Muscle of leg (tissue), 11 donors: ENCODE results near the gene WFDC5. TPM values are rescaled to one million over a fixed set of nuclear protein-coding genes. Genes with fewer than 3 reads are reported as not detected.

Source experiments
- DNase-seq: peaks from one replicate; pipeline ENCODE4 v3.0.0; 2013
- H3K27ac ChIP-seq: one replicate; pipeline ENCODE4 v1.5.1; 2013; ENCODE audit warnings: mild to moderate bottlenecking, low read length, control low read depth
- H3K27me3 ChIP-seq: one replicate; pipeline ENCODE4 v1.6.1; 2013; ENCODE audit warnings: low read length; ENCODE audit not compliant: control insufficient read depth, insufficient read depth
- H3K36me3 ChIP-seq: one replicate; pipeline ENCODE4 v1.6.1; 2013; ENCODE audit warnings: low read length; ENCODE audit not compliant: control insufficient read depth, insufficient read depth
- H3K4me1 ChIP-seq: one replicate; pipeline ENCODE4 v1.6.1; 2013; ENCODE audit warnings: low read length; ENCODE audit not compliant: control insufficient read depth, insufficient read depth
- H3K4me3 ChIP-seq: one replicate; pipeline ENCODE4 v1.5.1; 2013; ENCODE audit warnings: low read length, control low read depth
- H3K9me3 ChIP-seq: replicated peaks from 2 replicates; pipeline ENCODE4 v1.6.1; 2013; ENCODE audit warnings: low read depth, low read length; ENCODE audit not compliant: control insufficient read depth
- WGBS: methylation state at CpG from one replicate; pipeline ENCODE4 v1.1.5; 2013; ENCODE audit warnings: missing lambda C conversion rate; ENCODE audit not compliant: insufficient coverage; 5-methylcytosine and 5-hydroxymethylcytosine counted together
- polyA plus RNA-seq, 8 donors: library from polyadenylated mRNA; unstranded; fragments of 120-200 nt; gene quantifications; one replicate each; pipeline versions ENCODE4 v1.2.1 to v1.2.3, GENCODE V29; 2013; ENCODE audit warnings: inconsistent platforms in 1 of 8, low replicate concordance in 1 of 8; ENCODE audit not compliant: insufficient read length in 8 of 8, insufficient read depth in 1 of 8
- total RNA-seq: library from RNA; stranded (reverse); fragments of 120-200 nt; gene quantifications from one replicate; pipeline ENCODE4 v1.2.4, GENCODE V29; 2013

The WFDC5 gene
- total and polyA plus RNA-seq, 9 donors: 0.32 TPM; not detected in 8

GRCh38 chr20:45103072-45103471 is 11.9 kb downstream of the WFDC5 start:
- peaks cover 51% of the 10 kb centered on the region for H3K27me3 ChIP-seq
- WGBS: 71% methylated on average over 1 of the region's 2 CpGs
- no peak overlapping the region for H3K27ac ChIP-seq
- H3K4me3 ChIP-seq: no peak overlapping the region
- H3K9me3 ChIP-seq: no peaks in the 10 kb centered on the region
- no peaks in the 10 kb centered on the region for H3K36me3 ChIP-seq
- no peak for DNase-seq
- no peaks in the 10 kb centered on the region for H3K4me1 ChIP-seq

DNA sequence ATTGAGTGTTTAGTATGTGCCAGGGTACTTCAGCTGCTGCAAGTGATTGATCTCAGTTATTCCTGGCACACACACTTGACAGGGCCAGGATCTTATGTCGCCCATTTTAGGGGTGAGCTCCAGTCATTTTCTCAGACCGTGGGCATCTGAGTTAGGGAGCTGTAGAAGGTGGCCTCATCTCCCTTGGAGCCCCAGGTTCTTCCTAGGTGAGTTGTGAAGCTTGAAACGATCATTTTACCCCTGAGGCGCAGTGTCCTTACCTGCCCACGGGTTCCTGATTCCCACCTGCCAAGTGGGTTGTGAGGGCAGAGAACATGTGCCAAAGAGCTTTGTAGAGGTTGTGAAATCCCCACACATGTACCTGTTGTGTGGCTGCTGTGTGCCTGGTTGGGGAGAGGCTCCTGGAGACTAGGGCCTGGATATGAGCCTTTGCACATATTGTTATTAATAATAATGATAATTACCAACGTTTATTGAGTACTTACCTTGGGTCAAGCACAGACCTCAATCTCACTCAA is 13.6 kb downstream of the WFDC5 start:
- Histone ChIP-seq H3K27me3 (peaks cover 65% of the 10 kb centered on the region), H3K36me3 (no peaks in the 10 kb centered on the region), H3K27ac (no peak overlapping the region), H3K9me3 (no peaks in the 10 kb centered on the region), H3K4me1 (no peaks in the 10 kb centered on the region), H3K4me3 (no peak overlapping the region)
- DNase-seq: no peak
- no CpG with 5 or more reads among the region's 6 CpGs for WGBS

GRCh38 chr20:45100563-45101245 is 14.3 kb downstream of the WFDC5 start, which contains the start of gene KCNS1:
TSS of gene KCNS1 (minus strand) at chr20:45101127. CDS start at chr20:45099236, 1,891 bp downstream.
- Histone ChIP-seq H3K27ac (no peak within 1 kb of the TSS), H3K4me1 (no peaks in the 10 kb centered on the region), H3K4me3 (no peak within 1 kb of the TSS), H3K27me3 (peaks cover 71% of the 10 kb centered on the region), H3K9me3 (no peaks in the 10 kb centered on the region), H3K36me3 (no peaks in the 10 kb centered on the region)
- no peak for DNase-seq
- under 1% methylated on average over 22 of the region's 38 CpGs for WGBS

DNA sequence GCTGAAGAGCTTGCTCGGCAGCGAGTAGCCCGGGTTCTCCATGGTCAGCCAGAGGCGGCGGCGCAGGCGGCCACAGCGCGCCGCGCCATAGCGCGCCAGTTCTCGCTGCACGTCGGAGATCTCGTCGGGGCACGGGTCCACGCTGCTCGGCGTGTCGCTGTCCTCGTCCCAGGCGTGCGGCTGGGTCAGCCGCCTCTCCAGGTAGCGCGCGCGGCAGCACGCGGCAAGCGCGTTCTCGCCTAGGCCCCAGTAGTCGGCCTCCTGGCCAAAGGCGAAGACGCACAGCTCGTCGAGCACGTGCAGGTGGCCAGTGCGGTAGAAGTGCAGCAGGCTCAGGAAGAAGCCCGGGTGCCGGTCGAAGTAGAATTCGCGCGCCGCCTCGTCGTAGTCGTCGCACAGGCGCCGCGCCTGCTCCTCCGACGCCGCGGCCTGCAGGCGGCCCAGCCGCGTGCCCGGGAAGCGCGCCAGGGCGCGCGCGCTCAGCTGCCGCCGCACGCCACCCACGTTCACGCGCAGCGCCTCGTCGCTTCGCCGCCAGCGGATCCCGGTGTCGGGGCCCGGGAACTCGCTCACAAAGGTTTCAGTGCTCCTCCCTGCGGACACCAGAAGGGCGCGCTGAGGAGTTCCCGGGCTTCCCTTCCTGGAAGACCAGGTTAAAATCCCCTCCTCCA is 16.7 kb downstream of the WFDC5 start:
- Histone ChIP-seq H3K27me3 (peaks cover 62% of the 10 kb centered on the region), H3K27ac (no peak overlapping the region), H3K9me3 (no peaks in the 10 kb centered on the region), H3K36me3 (no peaks in the 10 kb centered on the region), H3K4me1 (no peaks in the 10 kb centered on the region), H3K4me3 (no peak overlapping the region)
- 2% methylated on average over 87 of the region's 91 CpGs for WGBS
- peak; percentile 37 for DNase-seq

GRCh38 chr20:45097485-45098102 is 17.4 kb downstream of the WFDC5 start:
- H3K36me3 ChIP-seq: no peaks in the 10 kb centered on the region
- 27% methylated on average over 56 of the region's 56 CpGs for WGBS
- no peak overlapping the region for H3K27ac ChIP-seq
- H3K9me3 ChIP-seq: no peaks in the 10 kb centered on the region
- peaks cover 56% of the 10 kb centered on the region for H3K27me3 ChIP-seq
- peak; percentile 16 for DNase-seq
- no peak overlapping the region for H3K4me3 ChIP-seq
- no peaks in the 10 kb centered on the region for H3K4me1 ChIP-seq

DNA sequence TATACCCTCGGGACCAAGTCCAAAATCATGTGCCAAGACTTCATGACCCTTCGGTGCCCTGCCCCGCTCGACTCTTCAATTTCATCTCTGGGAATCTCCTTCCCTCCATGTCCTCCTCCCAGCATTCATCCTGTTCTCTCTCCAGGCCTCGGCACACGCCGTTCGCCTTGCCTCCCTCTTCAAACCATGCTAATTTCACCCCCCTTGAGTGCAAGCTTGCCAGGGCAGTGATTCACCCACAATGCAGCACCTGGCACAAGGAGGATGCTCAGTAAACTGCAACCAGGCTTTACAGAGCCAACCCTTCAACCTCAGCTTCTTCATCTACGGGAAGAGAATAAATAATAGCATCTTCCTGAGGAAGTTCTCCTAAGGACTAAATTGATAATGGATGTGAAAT is 18.2 kb downstream of the WFDC5 start:
- no peak for DNase-seq
- Histone ChIP-seq H3K27me3 (peaks cover 56% of the 10 kb centered on the region), H3K36me3 (no peaks in the 10 kb centered on the region), H3K4me3 (no peak overlapping the region), H3K27ac (no peak overlapping the region), H3K4me1 (no peaks in the 10 kb centered on the region), H3K9me3 (no peaks in the 10 kb centered on the region)
- 73% methylated on average over 8 of the region's 9 CpGs for WGBS

DNA sequence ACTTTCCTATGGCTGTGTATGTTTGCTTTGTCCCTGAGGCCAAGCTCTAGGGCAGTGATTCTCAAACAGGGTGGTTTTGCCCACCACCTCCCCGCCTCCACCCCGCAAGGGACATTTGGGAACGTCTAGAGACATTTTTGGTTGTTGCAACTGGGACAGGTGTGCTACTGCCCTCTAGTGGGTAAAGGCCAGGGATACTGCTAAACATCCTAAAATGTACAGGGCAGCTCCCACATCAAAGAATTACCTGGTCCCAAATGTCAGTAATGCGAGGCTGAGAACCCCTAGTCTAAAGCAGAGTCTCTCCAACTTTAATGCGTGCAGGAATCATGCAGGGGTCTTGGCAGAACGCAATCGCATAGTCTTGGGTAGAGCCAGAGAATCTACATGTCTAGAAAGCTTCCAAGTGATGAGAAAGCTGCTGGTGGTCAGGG is 19.2 kb downstream of the WFDC5 start:
- H3K36me3 ChIP-seq: no peaks in the 10 kb centered on the region
- no peak overlapping the region for H3K4me3 ChIP-seq
- peak; percentile 53 for DNase-seq
- no peak overlapping the region for H3K27ac ChIP-seq
- H3K9me3 ChIP-seq: no peaks in the 10 kb centered on the region
- no CpG with 5 or more reads among the region's 7 CpGs for WGBS
- peaks cover 46% of the 10 kb centered on the region for H3K27me3 ChIP-seq
- H3K4me1 ChIP-seq: no peaks in the 10 kb centered on the region

GRCh38 chr20:45094864-45095574 is 20.0 kb downstream of the WFDC5 start:
- Histone ChIP-seq H3K27me3 (peaks cover 39% of the 10 kb centered on the region), H3K4me3 (no peak overlapping the region), H3K9me3 (no peaks in the 10 kb centered on the region), H3K27ac (no peak overlapping the region), H3K36me3 (no peaks in the 10 kb centered on the region), H3K4me1 (no peaks in the 10 kb centered on the region)
- DNase-seq: no peak
- WGBS: 98% methylated on average over 9 of the region's 11 CpGs

GRCh38 chr20:45094201-45094600 is 20.8 kb downstream of the WFDC5 start:
- DNase-seq: no peak

GRCh38 chr20:45092898-45093297 is 22.1 kb downstream of the WFDC5 start:
- DNase-seq: no peak
- H3K4me3 ChIP-seq: no peak overlapping the region
- WGBS: no CpG with 5 or more reads among the region's 7 CpGs

More at GRCh38 chr20:45094201-45094600, 20.8 kb downstream of the WFDC5 start:
- H3K27ac ChIP-seq: no peak overlapping the region
- H3K4me3 ChIP-seq: no peak overlapping the region
- WGBS: no CpG with 5 or more reads among the region's 2 CpGs
- H3K4me1 ChIP-seq: no peaks in the 10 kb centered on the region
- peaks cover 31% of the 10 kb centered on the region for H3K27me3 ChIP-seq
- H3K9me3 ChIP-seq: no peaks in the 10 kb centered on the region
- no peaks in the 10 kb centered on the region for H3K36me3 ChIP-seq

More at GRCh38 chr20:45092898-45093297, 22.1 kb downstream of the WFDC5 start:
- H3K36me3 ChIP-seq: no peaks in the 10 kb centered on the region
- no peaks in the 10 kb centered on the region for H3K9me3 ChIP-seq
- H3K27ac ChIP-seq: no peak overlapping the region
- peaks cover 3% of the 10 kb centered on the region for H3K4me1 ChIP-seq
- peaks cover 18% of the 10 kb centered on the region for H3K27me3 ChIP-seq
